OCI-LY7 (cell line): ENCODE measurements around the gene ZKSCAN7. TPM values are rescaled to one million over a fixed set of nuclear protein-coding genes. Genes with fewer than 3 reads are reported as not detected.

Source experiments
- BruUV-seq: library from RNA; stranded (reverse); fragments of 400-500 nt; replicated peaks from 2 replicates; lab custom pipeline; 2021; lab: Mats Ljungman, UMichigan
- CTCF ChIA-PET: fragments of 300-600 bp; sonication (Branson Sonifier 250); formaldehyde crosslinking; loops from one replicate; lab custom pipeline; 2022; ENCODE audit warnings: antibody characterized with exemption; ENCODE audit not compliant: unreplicated experiment; lab: Charles Lee
- POLR2A ChIA-PET: fragments of 300-600 bp; sonication (Branson Sonifier 250); formaldehyde crosslinking; loops from one replicate; lab custom pipeline; 2022; ENCODE audit warnings: antibody characterized with exemption; lab: Charles Lee
- DNase-seq: peaks from one replicate; pipeline ENCODE4 v3.0.0-alpha.2; 2015; ENCODE audit warnings: low spot score
- H2AFZ ChIP-seq: fragments of 200-600 bp; sonication (generic), shearing (Covaris generic); 2 replicates; pipeline ENCODE4 v1.6.1; 2014; ENCODE audit warnings: mild to moderate bottlenecking, antibody characterized with exemption, low read length, moderate library complexity
- H3K27ac ChIP-seq: fragments of 200-600 bp; sonication (generic); 2 replicates; pipeline ENCODE4 v1.5.1; 2014; ENCODE audit warnings: mixed run types, low read depth, mild to moderate bottlenecking, moderate library complexity, low read length, inconsistent platforms; ENCODE audit not compliant: poor library complexity, severe bottlenecking
- H3K36me3 ChIP-seq: fragments of 200-600 bp; sonication (generic); 2 replicates; pipeline ENCODE4 v1.6.1; 2014; ENCODE audit warnings: mild to moderate bottlenecking, antibody characterized with exemption, low read length, moderate library complexity, mixed read lengths; ENCODE audit not compliant: insufficient read depth
- H3K4me1 ChIP-seq: fragments of 200-600 bp; sonication (generic); 2 replicates; pipeline ENCODE4 v1.5.1; 2014; ENCODE audit warnings: mild to moderate bottlenecking, low read length; ENCODE audit not compliant: insufficient read depth, poor library complexity, severe bottlenecking
- H3K4me2 ChIP-seq: fragments of 200-600 bp; sonication (generic); 2 replicates; pipeline ENCODE4 v1.6.1; 2014; ENCODE audit warnings: mild to moderate bottlenecking, low read length
- H3K4me3 ChIP-seq: fragments of 200-600 bp; sonication (generic); 2 replicates; pipeline ENCODE4 v1.5.1; 2014; ENCODE audit warnings: mild to moderate bottlenecking, low read depth, low read length; ENCODE audit not compliant: poor library complexity, severe bottlenecking
- H3K79me2 ChIP-seq: fragments of 200-600 bp; sonication (generic); 2 replicates; pipeline ENCODE4 v1.6.1; 2016; ENCODE audit warnings: low read depth, mild to moderate bottlenecking, low read length, moderate library complexity, mixed read lengths; ENCODE audit not compliant: insufficient read depth
- H3K9me2 ChIP-seq: fragments of 200-600 bp; sonication (generic); 2 replicates; pipeline ENCODE4 v1.6.1; 2016; ENCODE audit warnings: mild to moderate bottlenecking, low read length, mixed read lengths; ENCODE audit not compliant: insufficient read depth
- H3K9me3 ChIP-seq: fragments of 200-600 bp; sonication (generic); 2 replicates; pipeline ENCODE4 v1.6.1; 2014; ENCODE audit warnings: mild to moderate bottlenecking, mixed run types, low read length, mixed read lengths
- H4K20me1 ChIP-seq: fragments of 200-600 bp; sonication (generic); 2 replicates; pipeline ENCODE4 v1.6.1; 2014; ENCODE audit warnings: mild to moderate bottlenecking, antibody characterized with exemption, low read length, moderate library complexity, mixed read lengths; ENCODE audit not compliant: insufficient read depth
- EZH2phosphoT487 ChIP-seq: fragments of 200-600 bp; sonication (generic); IDR thresholded peaks from 2 replicates; pipeline ENCODE4 v1.6.1; 2018; ENCODE audit warnings: low read depth, borderline replicate concordance, mild to moderate bottlenecking, mixed run types, antibody characterized with exemption, low read length, moderate library complexity, mixed read lengths
- intact Hi-C: fragments of 100-400 bp; cut with micrococcal nuclease; formaldehyde crosslinking; loops from one replicate; pipeline ENCODE4 v1.10.0; 2022; ENCODE audit not compliant: unreplicated experiment
- total RNA-seq, 2 experiments: library from RNA; depleted of rRNA in 1 of 2; stranded (reverse); fragments of >200 nt in 1 of 2; shearing (Covaris generic) in 1 of 2; gene quantifications; 2 replicates each; pipeline ENCODE4 v1.2.3, GENCODE V29; 2014 to 2022
- TF ChIP-seq, protein P1 (sequence below): fragments of 200-600 bp; sonication (generic); conservative IDR thresholded peaks from 2 replicates; pipeline ENCODE4 v1.5.1; 2014; ENCODE audit warnings: mild to moderate bottlenecking, antibody characterized with exemption, low read length, moderate library complexity, mixed read lengths

Gene ZKSCAN7
- total RNA-seq, 2 experiments from 2014 or later = not detected

DNA sequence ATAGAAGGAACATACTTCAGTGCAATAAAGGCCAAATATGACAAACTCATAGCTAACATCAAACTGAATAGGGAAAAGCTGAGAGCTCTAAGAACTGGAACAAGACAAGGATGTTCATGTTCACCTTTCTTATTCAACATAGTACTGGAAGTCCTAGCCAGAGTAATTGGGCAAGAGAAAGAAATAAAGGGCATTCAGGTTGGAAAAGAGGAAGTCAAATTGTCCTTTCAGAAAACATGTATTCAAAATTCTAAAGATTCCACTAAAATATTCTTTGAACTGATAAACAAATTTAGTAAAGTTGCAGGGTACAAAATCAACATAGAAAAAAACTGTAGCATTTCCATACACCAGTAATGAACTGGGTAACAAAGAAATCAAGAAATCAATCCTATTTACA lies 57.7 kb downstream of the ZKSCAN7 start:
- intact Hi-C loops = no loop called here
- POLR2A ChIA-PET = interaction anchor here (0.6 to 1.1 kb wide), 3 partner anchors 11 to 133 kb away, joined by 3 to 5 read pairs (median 3); partner anchors contain the start of gene ZNF197

More for the DNA sequence above, 57.7 kb downstream of the ZKSCAN7 start:
- no peak overlapping the region for H3K4me2 ChIP-seq
- no peak overlapping the region for H3K27ac ChIP-seq
- TF ChIP-seq, protein P1, sequence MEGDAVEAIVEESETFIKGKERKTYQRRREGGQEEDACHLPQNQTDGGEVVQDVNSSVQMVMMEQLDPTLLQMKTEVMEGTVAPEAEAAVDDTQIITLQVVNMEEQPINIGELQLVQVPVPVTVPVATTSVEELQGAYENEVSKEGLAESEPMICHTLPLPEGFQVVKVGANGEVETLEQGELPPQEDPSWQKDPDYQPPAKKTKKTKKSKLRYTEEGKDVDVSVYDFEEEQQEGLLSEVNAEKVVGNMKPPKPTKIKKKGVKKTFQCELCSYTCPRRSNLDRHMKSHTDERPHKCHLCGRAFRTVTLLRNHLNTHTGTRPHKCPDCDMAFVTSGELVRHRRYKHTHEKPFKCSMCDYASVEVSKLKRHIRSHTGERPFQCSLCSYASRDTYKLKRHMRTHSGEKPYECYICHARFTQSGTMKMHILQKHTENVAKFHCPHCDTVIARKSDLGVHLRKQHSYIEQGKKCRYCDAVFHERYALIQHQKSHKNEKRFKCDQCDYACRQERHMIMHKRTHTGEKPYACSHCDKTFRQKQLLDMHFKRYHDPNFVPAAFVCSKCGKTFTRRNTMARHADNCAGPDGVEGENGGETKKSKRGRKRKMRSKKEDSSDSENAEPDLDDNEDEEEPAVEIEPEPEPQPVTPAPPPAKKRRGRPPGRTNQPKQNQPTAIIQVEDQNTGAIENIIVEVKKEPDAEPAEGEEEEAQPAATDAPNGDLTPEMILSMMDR = no peak
- TF ChIP-seq EZH2phosphoT487 = no peak
- no peak overlapping the region for H3K4me3 ChIP-seq
- CTCF ChIA-PET = no interaction called here
- H3K4me1 ChIP-seq = no peaks in the 10 kb centered on the region
- H3K9me3 ChIP-seq = no peaks in the 10 kb centered on the region
- no peak overlapping the region for H2AFZ ChIP-seq
- no peak for DNase-seq
- no peaks in the 10 kb centered on the region for H3K79me2 ChIP-seq
- H4K20me1 ChIP-seq = no peaks in the 10 kb centered on the region
- no peaks in the 10 kb centered on the region for H3K36me3 ChIP-seq
- H3K9me2 ChIP-seq = no peaks in the 10 kb centered on the region
- no TSS peak for BruUV-seq

Other genes with a start within 250 kb of the ZKSCAN7 start
- gene TCAIM, start 216.4 kb upstream of the ZKSCAN7 start, total RNA-seq (2014; rRNA removed; shearing (Covaris generic)) = 15.2 and 17.9 TPM in 2 replicates
- 24.0 and 29.5 TPM in 2 replicates for gene TCAIM, start 216.4 kb upstream of the ZKSCAN7 start, total RNA-seq (2022)
- 3.4 TPM in 2 replicates for gene ZNF445, start 77.5 kb upstream of the ZKSCAN7 start, total RNA-seq (2014; rRNA removed; shearing (Covaris generic))
- 11.7 and 13.4 TPM in 2 replicates for gene ZNF445, start 77.5 kb upstream of the ZKSCAN7 start, total RNA-seq (2022)
- gene ZNF660, start 29.8 kb downstream of the ZKSCAN7 start, total RNA-seq (2014; rRNA removed; shearing (Covaris generic)) = not detected in 2 replicates
- gene ZNF660, start 29.8 kb downstream of the ZKSCAN7 start, total RNA-seq (2022) = not detected in 2 replicates
- gene ZNF197, start 69.8 kb downstream of the ZKSCAN7 start, total RNA-seq (2014; rRNA removed; shearing (Covaris generic)) = 2.8 and 4.4 TPM in 2 replicates
- 4.8 and 6.4 TPM in 2 replicates for gene ZNF197, start 69.8 kb downstream of the ZKSCAN7 start, total RNA-seq (2022)
- 9.0 and 11.9 TPM in 2 replicates for gene ZNF35, start 93.5 kb downstream of the ZKSCAN7 start, total RNA-seq (2014; rRNA removed; shearing (Covaris generic))
- gene ZNF35, start 93.5 kb downstream of the ZKSCAN7 start, total RNA-seq (2022) = 8.6 and 9.5 TPM in 2 replicates
- gene ZNF502, start 157.5 kb downstream of the ZKSCAN7 start, total RNA-seq (2014; rRNA removed; shearing (Covaris generic)) = not detected in 2 replicates
- not detected in 2 replicates for gene ZNF502, start 157.5 kb downstream of the ZKSCAN7 start, total RNA-seq (2022)
- gene ZNF501, start 174.4 kb downstream of the ZKSCAN7 start, total RNA-seq (2014; rRNA removed; shearing (Covaris generic)) = 2.1 and 3.4 TPM in 2 replicates
- gene ZNF501, start 174.4 kb downstream of the ZKSCAN7 start, total RNA-seq (2022) = 0.88 and 1.4 TPM in 2 replicates
- 17.2 and 18.7 TPM in 2 replicates for gene KIAA1143, start 206.4 kb downstream of the ZKSCAN7 start, total RNA-seq (2014; rRNA removed; shearing (Covaris generic))
- gene KIAA1143, start 206.4 kb downstream of the ZKSCAN7 start, total RNA-seq (2022) = 39.1 and 46.7 TPM in 2 replicates
- gene KIF15, start 206.6 kb downstream of the ZKSCAN7 start, total RNA-seq (2014; rRNA removed; shearing (Covaris generic)) = 44.9 and 51.8 TPM in 2 replicates
- 37.0 and 41.1 TPM in 2 replicates for gene KIF15, start 206.6 kb downstream of the ZKSCAN7 start, total RNA-seq (2022)